ENCODE results near the gene SLC22A14.

DNA sequence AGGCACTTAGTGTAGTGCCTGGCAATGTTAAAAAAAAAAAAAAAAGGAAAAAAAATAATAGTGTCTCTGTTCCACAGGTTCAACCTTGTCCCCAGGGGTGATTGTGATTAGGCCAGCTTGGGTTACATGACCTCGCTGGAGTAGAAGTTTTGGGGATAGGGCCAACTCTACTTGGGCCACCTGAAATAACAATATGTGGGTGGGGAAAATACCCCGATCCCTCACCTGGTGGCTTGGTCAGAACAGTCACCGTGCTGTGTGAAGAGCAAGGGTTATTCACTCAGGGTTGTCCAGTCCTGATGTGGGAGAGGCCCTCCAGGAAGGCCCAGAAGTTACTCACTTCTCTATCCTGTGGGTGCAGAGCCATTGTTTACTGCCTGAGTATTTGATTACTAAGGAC is 84.0 kb downstream of the SLC22A14 start:
- TF ChIP-seq, protein P1, sequence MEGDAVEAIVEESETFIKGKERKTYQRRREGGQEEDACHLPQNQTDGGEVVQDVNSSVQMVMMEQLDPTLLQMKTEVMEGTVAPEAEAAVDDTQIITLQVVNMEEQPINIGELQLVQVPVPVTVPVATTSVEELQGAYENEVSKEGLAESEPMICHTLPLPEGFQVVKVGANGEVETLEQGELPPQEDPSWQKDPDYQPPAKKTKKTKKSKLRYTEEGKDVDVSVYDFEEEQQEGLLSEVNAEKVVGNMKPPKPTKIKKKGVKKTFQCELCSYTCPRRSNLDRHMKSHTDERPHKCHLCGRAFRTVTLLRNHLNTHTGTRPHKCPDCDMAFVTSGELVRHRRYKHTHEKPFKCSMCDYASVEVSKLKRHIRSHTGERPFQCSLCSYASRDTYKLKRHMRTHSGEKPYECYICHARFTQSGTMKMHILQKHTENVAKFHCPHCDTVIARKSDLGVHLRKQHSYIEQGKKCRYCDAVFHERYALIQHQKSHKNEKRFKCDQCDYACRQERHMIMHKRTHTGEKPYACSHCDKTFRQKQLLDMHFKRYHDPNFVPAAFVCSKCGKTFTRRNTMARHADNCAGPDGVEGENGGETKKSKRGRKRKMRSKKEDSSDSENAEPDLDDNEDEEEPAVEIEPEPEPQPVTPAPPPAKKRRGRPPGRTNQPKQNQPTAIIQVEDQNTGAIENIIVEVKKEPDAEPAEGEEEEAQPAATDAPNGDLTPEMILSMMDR (IDR thresholded peaks at IDR 0.05), result no peak
- no peak for TF ChIP-seq POLR2A (IDR thresholded peaks at IDR 0.05)

Measured in Peyer's patch (tissue), 4 donors.